ENCODE data around the gene NTN1. TPM values are rescaled to one million over a fixed set of nuclear protein-coding genes. Genes with fewer than 3 reads are reported as not detected.

The NTN1 gene
- total RNA-seq, 1 experiment from 2014 or later = 4.2 TPM

GRCh38 chr17:9219631-9220397 is 198.5 kb downstream of the NTN1 start (continued):
- no peak for TF ChIP-seq ZBTB33 (IDR thresholded peaks at IDR 0.05; ENCODE audit: extremely low read depth, insufficient replicate concordance, low read length)

GRCh38 chr17:9220398-9221146 is 199.3 kb downstream of the NTN1 start:
- ChIA-PET POLR2A (interaction anchor here (0.6 kb wide), 1 partner anchor 175 kb away, joined by 5 read pairs; no protein-coding TSS in a partner anchor), CTCF (no interaction called here), RAD21 (ENCODE audit: low non-redundant PET in 1 of 2, low total read pairs in 2 of 2, uncharacterized antibody in 2 of 2, unreplicated experiment in 2 of 2) (no interaction called here)
- Histone ChIP-seq H3K9me3 (ENCODE audit: control insufficient read depth in 1 of 2, insufficient read depth in 1 of 2, low read depth in 1 of 2, low read length in 2 of 2) (peaks cover 0 to 10% of the 10 kb centered on the region in 2 experiments; a peak in 2 of 4 replicates), H2AFZ (ENCODE audit: low read depth, low read length, poor library complexity, severe bottlenecking) (no peak overlapping the region), H3K4me1 (ENCODE audit: control insufficient read depth in 1 of 2, insufficient read depth in 2 of 2, low read length in 2 of 2) (no peaks in the 10 kb centered on the region), H3K4me2 (ENCODE audit: low read length) (no peak overlapping the region), H3K9ac (ENCODE audit: low read length) (no peak overlapping the region), H3K36me3 (ENCODE audit: control insufficient read depth in 1 of 2, insufficient read depth in 2 of 2, low read length in 2 of 2) (no peaks in the 10 kb centered on the region), H4K20me1 (ENCODE audit: insufficient read depth) (no peaks in the 10 kb centered on the region), H3K79me2 (ENCODE audit: insufficient read depth, low read length) (no peaks in the 10 kb centered on the region), H3K4me3 (replicated peaks in 1 of 2; ENCODE audit: low read depth in 1 of 2, low read length in 2 of 2) (no peak overlapping the region), H3K27ac (ENCODE audit: low read depth, low read length) (no peak overlapping the region), H3K9me2 (ENCODE audit: insufficient read depth) (no peaks in the 10 kb centered on the region), H3K27me3 (ENCODE audit: insufficient read depth, low read length) (no peaks in the 10 kb centered on the region)
- DNase-seq (ENCODE audit: low read depth, low spot score) (no peak), ATAC-seq (no peak)
- intact Hi-C loops (cut with micrococcal nuclease) = no loop called here
- no TSS peak for BruUV-seq (replicated peaks)
- TF ChIP-seq ZFX (IDR thresholded peaks at IDR 0.05) (no peak), JUND (IDR thresholded peaks at IDR 0.05) (no peak), ZNF274 (IDR thresholded peaks at IDR 0.05; ENCODE audit: low read depth, low read length) (no peak), MAX (IDR thresholded peaks at IDR 0.05) (no peak), ZBTB33 (IDR thresholded peaks at IDR 0.05; ENCODE audit: extremely low read depth, insufficient replicate concordance, low read length) (no peak), RAD21 (IDR thresholded peaks at IDR 0.05; ENCODE audit: low read depth) (no peak), ELF1 (IDR thresholded peaks at IDR 0.05; ENCODE audit: borderline replicate concordance, low read depth) (no peak), CTCF (IDR thresholded peaks at IDR 0.05 in 2 of 3, conservative IDR thresholded peaks at IDR 0.05 in 1 of 3; ENCODE audit: borderline replicate concordance in 1 of 3, insufficient read depth in 1 of 3, low read depth in 2 of 3, low read length in 2 of 3) (no peak), CEBPB (IDR thresholded peaks at IDR 0.05; ENCODE audit: low read depth) (no peak), CBX3 (IDR thresholded peaks at IDR 0.05; ENCODE audit: low read depth) (no peak), SRF (IDR thresholded peaks at IDR 0.05; ENCODE audit: low read depth) (no peak), EZH2 (IDR thresholded peaks at IDR 0.05) (no peak)

Data from HCT116 (cell line).